Endometrium (tissue), 2 donors: ENCODE data around the gene ADGRF5.
"Not testable (repeated sequence)": the region's sequence is repeated elsewhere in the genome, so short reads cannot be mapped to it uniquely, and the experiment has no call there.

Experiments
- FAIRE-seq: peaks from 2 replicates; lab custom pipeline; 2012; peaks lifted over from hg19 to GRCh38; lab: Jason Lieb, UNC
- donor health status: control.
- donor health status: control.

ADGRF5 gene

DNA sequence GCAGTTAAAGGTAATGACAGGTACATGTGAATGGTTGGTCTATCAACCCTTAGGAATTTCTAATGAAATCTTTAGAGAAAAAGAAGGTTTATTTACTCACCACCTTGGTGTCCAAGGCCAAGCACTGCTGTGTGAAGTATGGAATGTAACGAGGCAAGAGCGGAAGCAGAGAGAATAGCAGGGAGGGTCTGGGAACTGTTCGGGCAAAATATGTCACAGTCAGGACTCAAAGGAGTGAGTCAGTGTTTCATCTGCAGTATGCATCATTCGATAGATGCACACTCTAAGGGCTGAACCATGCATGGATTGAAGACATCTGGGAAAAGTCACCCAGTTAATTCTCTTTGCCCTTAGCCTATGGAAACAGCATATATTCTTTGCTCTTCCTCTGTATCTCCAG lies 33.2 kb downstream of the ADGRF5 start:
- no peak for FAIRE-seq

DNA sequence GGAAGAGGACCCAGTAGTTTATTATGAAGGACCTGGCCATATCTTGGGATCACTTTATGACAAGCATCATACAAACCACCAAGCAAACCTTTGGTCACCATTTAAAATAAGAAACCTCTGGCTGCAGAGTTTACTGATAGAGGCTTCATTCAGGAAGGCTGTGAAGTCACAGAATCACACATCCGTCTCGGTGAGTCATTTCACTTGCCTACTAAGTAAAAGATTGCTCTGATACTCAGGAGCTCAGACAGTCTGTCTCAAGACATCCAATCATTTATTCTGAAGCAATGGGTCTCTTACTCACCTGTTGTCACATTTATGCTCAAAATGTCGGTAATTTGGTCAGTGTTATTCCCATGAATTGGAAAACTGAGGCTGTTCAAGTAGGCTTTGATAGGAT lies 33.7 kb downstream of the ADGRF5 start:
- FAIRE-seq = no peak

DNA sequence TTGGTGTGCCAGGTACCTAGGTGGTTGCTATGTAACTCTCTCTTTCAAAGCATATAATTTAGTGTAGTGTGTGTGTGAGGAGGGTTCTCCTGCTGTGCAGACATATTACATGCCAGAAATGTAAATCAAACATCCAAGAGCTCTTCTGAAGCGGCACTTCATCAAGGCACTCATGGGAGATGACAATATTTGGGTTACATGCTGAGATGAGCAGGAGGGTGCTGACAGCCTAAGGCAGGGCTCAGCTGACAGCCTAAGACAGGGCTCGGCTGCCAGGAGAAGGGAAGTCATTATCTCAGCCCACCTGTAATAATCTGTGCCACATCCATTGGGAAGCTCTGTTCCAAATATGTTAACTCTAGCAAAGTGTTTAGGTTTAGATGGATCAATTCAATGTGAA lies 39.1 kb downstream of the ADGRF5 start:
- FAIRE-seq = no peak

DNA sequence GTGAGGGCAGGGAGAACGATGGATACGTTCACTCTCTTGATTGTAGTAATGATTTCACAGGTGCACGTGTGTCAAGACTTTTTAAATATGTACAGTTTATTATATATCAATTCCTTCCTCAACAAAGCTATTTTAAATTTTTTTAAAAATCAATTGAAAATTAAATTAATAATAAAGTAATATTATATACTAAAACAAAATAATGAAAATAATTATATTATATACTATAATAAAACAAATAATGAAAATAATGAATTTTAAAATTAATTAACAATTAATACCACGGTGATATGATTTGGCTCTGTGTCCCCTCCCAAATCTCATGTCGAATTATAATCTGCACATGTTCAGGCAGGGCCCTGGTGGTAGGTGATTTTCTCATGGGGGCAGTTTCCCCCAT lies 42.7 kb downstream of the ADGRF5 start:
- FAIRE-seq = no peak

DNA sequence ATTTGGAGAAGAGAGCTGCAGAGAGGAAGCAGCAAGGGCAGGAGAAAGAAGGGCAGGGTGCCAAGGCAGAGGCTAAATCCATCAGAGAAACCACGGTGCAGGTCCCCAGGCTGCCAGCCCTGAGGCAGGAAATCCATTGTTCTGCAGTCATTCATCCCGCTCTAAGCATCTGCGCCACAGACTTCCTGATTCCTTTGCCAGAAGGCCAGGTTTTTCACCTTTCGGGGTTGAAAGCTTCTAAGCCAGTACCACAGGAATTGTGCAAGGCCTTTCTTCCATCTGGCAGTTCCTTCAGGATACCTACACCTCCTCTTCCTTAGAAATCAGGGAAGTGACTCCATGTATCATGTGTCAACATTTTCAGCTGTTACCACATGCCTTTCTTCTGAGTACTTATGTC lies 45.6 kb downstream of the ADGRF5 start:
- no peak for FAIRE-seq

DNA sequence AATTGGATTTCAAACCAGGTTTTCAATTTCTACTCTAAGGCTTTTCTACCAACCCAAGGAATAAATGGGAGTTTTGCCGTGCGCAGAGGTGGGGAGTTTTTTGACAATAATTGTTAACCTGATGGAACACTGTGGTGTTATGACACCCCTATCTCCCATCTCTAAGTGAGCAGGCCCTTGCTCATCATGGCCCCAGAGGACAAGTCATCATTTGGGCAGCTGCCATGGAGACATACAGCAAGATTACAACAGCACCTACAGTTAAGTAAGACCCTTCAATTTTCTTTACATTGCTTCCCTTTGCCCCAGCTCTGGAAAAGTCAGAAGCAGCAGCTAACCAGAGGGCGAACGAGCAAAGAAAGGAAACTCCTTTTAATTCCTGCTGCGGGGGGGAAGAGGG lies 54.3 kb downstream of the ADGRF5 start:
- FAIRE-seq = no peak

DNA sequence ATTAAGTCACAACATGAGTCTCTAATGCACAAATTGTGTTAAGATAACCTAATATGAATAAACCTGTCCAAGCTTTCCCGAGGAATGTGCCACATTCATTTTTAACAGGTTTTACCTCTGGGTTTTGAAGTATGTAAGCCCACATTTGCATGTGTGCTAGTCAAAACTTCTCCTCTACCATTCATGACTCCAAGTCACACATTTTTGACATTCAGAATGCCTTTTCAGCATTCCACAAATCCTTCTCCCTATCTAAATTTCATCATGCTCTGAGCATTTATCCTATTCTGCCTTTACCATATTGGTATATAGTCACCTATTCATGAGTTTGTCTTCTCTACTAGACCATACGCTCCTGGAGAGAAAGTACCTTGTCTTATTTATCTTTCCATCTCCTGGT lies 56.5 kb downstream of the ADGRF5 start:
- no peak for FAIRE-seq

DNA sequence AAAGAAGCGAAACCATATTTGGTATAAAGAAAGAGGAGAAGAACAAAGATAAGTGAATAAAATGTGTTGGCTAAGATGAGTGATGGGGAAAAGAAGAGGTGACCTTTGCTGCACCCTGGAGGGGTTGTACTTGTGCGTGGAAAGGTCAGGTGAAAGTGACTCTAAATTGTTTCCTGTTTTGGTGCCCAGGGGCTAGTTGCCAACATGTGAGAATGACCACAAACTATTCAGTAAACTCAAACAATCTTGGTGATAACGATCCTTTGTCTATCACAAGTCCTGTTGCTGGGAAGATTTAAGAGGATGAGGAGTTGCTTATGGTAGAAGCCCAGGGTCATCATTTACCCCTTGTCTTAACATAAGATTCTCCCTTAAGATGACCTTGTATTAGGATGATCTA lies 57.9 kb downstream of the ADGRF5 start:
- FAIRE-seq = no peak

DNA sequence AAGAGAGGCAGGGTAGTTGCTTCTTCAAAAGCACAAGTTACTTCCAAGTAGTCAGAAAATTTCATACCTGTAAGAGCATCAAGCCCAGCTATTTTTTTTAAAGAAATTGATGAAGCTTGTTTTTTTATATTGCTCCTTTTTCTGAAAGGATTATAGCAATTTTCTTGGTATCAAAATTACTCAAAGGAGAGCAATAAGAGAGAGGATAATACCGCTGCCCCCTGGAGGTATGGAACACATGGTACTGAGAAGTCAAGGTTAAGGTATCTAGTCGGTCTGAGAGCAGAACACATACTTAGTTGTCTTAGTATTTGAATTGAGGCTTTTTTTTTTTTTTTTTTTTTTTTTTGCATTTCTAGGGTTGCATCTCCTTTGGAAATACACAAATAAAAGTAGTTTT lies 59.4 kb downstream of the ADGRF5 start:
- no peak for FAIRE-seq

DNA sequence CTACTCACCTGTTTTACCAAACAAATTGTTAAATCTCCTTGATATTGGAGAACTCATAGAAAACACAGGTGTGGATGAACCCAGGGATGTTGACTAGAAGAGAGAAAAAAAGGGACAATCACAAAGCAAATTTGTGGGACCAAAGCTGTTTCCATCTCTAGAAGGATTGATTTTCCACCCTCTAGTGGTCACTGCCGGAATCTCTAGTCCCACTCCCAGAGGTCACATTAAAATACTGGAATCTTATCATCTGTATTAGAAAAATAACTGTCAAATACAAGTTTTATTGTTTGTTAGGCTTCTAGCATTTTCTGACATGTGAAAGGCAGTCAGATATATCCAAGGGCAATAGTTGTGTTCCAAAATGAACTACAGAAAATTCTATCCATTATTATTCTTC lies 65.8 kb downstream of the ADGRF5 start:
- not testable (repeated sequence) for FAIRE-seq

DNA sequence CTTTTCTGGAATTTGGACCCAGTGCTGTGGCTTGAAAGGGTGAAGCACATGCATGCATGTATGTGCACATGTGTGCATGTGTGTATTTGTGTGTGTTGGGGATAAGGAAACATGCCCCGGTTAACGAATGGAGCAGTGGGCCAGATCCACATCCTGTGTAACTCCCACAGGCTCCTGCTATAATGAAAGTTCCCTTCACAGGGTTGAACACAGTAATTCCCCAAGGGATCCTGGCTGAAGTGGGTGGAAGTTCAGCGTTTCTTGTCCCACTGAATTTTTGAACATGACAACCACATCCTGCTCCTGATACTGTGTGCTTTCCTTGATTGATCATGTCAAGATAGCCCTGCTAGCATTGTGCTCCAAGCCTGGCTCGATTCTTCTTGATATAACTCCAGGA lies 70.2 kb downstream of the ADGRF5 start:
- not testable (repeated sequence) for FAIRE-seq

DNA sequence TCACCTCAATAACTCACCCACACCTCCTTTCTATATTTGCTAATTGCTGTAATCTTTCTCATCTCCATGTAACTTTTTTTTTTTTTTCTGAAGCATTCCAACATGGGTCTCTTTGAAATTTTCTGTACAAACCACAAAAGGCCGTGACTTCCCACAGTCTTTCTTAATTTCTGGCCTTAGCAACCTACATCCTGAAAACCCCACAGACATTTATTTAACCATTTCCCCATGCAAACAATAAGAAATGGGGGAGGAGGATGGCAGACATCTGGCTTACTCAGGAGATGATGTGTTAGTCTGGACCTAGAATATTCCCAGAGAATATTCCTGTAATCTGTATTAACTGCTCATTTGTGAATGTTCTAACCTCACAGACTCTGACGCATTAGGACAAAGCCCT lies 70.9 kb downstream of the ADGRF5 start:
- no peak for FAIRE-seq

DNA sequence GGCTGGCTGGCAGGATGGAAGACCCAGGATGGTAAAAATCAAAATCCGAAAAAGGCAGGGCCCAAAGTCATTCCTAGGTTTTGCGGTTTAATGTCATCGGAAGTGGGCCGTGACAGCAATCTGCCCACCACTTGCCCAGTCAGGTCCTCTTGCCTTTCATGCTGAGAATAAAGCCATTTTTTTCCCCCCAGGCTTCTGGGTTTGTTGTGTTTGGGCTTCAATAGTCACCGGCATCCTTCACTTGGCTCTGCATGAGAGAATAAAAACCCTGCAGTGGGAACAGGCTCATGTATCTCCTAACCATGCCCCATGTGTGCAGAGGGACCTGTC lies 72.4 kb downstream of the ADGRF5 start:
- FAIRE-seq = no peak

DNA sequence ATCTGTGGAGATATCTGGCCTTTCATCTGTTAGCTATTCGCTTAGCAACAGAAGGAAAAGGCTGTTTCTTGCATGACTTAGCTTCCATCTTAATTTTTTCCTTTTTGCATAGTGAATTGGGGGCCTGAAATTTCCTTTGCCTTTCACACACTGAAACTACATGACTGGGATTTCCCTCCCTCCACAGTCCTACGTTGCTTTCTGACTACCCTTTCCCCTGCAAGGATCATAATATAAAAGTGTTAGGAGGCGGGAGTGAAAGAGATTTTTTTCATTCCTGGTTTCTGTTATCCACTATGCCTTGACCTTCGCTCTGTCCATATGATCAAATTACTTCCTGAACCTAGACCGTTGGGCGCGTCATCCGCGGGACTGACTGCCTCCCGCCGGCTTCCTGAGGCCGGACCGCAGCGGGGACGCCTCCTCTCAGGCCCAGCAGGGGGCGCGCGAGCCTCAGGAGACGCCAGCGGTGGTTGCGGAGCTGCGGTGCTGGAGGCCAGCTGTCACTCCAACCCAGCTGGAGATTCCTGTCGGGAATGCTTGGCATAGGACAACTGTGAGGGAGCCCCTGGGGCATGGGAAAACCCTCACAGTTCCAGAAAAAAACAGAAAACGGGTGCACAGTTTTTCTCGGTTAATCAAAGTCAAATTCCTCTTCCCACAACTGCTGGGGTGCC lies 72.9 kb downstream of the ADGRF5 start:
- no peak for FAIRE-seq

DNA sequence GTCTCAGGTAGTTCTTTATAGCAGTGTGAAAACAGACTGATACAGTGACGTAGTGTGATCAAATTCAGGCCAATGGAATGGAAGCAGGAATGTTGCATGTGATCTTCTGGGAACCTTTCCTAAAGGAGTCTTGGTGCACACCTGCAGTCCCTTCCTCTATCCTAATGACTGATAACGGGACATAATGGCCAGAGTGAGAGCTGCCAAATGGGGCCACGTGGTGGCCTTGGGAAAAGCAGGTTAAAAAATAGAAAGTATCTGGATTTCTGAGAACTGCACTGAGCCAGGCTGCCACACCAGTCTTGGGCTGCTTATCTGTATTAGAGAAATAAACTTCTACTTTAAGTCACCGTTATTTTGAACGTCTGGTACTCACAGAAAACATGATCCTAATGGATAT lies 76.6 kb downstream of the ADGRF5 start:
- FAIRE-seq = no peak

DNA sequence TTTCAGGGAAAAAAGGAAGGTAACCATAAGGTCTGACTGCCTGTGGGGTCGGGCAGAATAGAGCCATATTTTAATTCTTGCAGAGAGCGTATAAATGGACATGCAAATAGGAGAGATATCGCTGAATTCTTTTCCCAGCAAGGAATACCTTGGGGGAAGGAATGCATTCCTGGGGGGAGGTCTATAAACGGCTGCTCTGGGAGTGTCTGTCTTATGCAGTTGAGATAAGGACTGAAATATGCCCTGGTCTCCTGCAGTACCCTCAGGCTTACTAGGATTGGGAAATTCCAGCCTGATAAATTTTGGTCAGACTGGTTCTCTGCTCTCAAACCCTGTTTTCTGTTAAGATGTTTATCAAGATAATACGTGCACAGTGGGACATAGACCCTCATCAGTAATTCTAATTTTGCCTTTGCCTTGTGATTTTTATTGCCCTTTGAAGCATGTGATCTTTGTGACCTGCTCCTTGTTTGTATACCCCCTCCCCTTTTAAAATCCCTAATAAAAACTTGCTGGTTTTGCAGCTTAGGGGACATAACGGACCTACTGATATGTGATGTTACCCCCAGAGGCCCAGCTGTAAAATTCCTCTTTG lies 79.4 kb downstream of the ADGRF5 start:
- not testable (repeated sequence) for FAIRE-seq

DNA sequence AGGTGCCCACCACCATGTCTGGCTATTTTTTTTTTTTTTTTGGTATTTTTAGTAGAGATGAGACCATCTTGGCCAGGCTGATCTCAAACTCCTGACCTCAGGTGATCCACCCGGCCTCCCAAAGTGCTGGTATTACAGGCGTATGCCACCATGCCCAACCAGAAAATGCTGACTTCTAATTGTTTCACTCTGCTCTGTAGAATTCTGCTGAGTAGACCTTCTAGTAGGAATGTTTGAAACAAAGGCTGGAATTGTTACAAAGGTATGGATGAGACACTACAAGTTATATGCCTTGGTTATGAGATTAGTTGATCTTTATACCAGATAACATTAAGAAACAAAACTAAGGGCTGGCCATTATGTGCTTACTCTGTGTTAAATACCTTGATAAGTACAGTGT lies 83.7 kb downstream of the ADGRF5 start:
- no peak for FAIRE-seq

DNA sequence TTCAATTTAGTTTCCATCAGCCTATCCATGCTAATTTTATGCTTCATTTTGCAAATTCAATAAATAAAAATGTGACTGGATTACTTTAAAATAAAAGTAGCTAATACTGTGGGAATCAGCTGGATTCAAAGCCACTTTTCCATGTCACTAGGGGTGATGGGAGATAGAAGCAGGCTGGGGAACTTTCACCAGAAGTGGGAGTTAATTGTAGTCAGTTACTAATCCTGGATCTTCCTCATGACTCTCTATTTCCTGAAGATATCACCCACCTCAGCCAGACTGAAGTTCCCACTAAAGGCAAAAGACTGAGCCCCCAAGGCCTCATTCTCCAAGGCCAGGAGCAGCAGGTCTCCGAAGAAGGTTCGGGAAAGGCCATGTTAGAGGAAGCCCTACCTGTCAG lies 86.7 kb downstream of the ADGRF5 start:
- FAIRE-seq = not testable (repeated sequence)

DNA sequence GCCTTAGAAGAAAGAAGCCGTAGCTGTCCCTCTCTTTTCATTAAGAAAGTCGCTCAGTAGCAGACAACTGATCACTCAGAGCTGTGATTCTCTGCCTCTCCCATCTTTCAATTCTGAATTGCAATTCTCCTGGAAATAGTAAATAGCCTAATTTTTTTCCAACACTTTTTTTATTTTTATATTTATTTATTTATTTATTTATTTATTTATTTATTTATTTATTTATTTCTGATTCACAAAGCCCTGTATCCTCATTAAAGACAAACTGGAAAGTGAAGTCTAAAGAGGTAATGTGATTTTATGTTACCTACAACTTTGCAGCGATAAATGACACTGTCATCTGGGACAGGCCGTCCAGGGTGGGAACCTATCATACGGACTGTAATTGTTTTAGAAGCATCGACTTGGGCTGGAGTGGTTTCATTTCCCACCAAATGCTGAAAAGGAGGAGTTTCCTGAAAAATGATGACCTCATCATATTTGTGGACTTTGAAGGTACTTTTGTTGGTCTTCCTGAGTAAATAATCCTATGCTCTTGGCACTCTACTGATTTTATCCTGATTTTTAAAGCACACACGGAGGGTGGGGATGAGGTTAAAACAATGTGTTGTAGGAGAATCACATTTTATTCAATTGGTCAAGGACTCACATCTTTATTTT lies 87.4 kb downstream of the ADGRF5 start:
- FAIRE-seq = not testable (repeated sequence)

DNA sequence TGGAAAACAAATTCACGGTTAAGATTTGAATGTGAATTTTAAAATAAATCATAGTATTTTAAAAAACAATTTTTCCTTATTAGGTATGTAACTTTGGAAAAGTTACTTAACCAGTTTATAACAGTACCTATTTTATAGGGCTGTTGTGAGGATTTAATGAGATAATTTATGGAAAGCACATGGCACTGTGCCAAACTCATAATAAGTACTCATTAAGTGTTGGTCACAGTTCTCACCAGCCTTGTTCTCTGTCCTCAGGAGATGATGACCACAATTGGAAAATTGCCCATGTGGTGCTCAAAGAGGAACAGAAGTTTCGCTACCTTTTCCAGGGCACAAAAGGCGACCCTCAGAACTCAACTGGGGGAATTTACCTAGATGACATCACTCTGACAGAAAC lies 88.9 kb downstream of the ADGRF5 start:
- FAIRE-seq = no peak

DNA sequence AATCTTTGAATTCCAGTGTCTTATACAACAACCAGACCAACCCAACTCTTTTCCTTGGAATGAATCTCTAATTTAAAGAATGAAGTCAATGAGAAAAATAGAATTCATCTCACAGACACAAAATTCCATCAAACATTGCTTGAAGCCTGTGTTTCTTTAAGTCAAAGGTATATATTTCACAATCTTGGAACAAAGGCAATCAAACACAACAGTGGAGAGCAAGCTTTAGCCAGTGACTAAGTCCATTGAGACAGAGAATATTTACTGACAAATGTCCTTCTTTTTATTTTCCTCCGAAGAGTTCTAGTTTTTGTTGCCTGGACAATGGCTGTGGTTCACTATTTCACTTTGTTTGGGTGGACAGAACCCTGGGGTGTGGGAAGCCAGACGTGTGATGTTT lies 92.8 kb downstream of the ADGRF5 start:
- FAIRE-seq = no peak

DNA sequence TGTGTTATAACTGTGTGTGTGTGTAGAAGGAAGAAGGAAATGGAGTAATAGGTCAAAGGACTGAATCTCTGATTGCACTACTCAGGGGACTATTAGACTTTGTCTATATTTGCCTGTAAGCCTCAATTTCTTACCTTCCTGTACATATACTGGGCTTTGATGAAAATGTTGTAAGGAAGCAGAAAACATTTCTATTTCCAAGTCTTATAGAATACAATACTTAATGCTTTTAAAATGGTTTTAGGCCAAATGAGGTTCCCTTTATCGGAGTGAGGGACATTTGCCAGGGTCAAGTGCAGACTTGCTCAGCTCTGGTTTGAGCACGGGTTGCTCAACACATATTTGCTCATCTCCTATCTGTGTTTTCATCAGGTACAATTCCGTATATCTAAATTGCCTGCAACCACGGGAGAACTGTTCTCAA lies 100.3 kb downstream of the ADGRF5 start:
- no peak for FAIRE-seq

DNA sequence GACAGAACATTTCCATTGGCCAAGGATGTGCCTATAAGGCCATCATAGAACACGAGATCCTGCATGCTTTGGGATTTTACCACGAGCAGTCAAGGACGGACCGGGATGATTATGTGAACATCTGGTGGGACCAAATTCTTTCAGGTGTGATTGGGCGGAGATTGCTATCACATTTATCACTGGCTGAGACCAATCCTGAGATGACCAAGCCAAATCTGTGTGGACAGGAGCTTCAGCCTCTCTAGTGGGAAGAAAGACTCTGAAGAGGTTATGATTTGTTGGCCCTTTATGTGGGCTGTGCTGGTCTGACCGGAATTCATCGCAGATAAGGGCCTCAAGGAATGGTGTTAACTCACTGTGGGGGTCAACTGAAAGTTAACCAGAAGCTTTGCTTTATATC lies 102.2 kb downstream of the ADGRF5 start:
- FAIRE-seq = no peak

DNA sequence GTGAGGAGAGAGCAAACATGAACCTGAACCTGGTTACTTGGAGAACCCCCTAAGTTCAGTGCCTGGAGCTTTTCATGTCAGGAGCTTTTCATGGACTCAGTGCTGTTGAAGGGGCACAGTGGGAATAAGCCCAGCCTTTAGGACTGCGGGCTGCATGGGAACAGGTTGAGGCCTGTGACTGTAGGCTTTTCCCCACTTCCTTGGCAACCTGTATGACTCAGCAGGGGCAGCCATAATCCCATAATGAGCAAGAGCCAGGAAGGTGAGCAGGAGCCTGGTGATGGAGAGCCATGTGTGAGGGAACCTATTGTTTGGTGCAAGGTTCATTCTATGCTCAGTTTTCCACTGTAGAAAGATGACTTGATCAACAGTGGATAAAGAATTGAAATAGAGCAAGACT lies 105.1 kb downstream of the ADGRF5 start:
- FAIRE-seq = no peak
